ENCODE measurements around the gene RNF7.

GRCh38 chr3:141764986-141765385 is 26.9 kb downstream of the RNF7 start:
- TF ChIP-seq FOS (IDR thresholded peaks at IDR 0.05; ENCODE audit: low read depth, low read length) (no peak), MAFK (IDR thresholded peaks at IDR 0.05; ENCODE audit: low read depth, low read length) (no peak), MAZ (IDR thresholded peaks at IDR 0.05; ENCODE audit: borderline replicate concordance, low read depth, low read length) (no peak), CTCF (conservative IDR thresholded peaks at IDR 0.05; ENCODE audit: low read depth, low read length) (no peak), POLR2A (IDR thresholded peaks at IDR 0.05; ENCODE audit: low read depth, low read length) (no peak), MXI1 (IDR thresholded peaks at IDR 0.05; ENCODE audit: borderline replicate concordance, low read depth, low read length) (no peak), CEBPB (IDR thresholded peaks at IDR 0.05; ENCODE audit: low read depth, low read length) (no peak), RAD21 (IDR thresholded peaks at IDR 0.05; ENCODE audit: low read length) (no peak), ELK1 (IDR thresholded peaks at IDR 0.05; ENCODE audit: borderline replicate concordance, low read depth, low read length) (no peak), BHLHE40 (IDR thresholded peaks at IDR 0.05; ENCODE audit: low read depth, low read length) (no peak), CHD1 (IDR thresholded peaks at IDR 0.05; ENCODE audit: low read depth, low read length) (no peak), NFE2L2 (IDR thresholded peaks at IDR 0.05; ENCODE audit: low read depth, low read length) (no peak), SMC3 (IDR thresholded peaks at IDR 0.05; ENCODE audit: low read depth, low read length) (no peak), RFX5 (IDR thresholded peaks at IDR 0.05; ENCODE audit: low read depth, low read length) (no peak)

Data from IMR-90 (cell line).